HCT116 (cell line): ENCODE measurements around the gene TOMM34.

Experiments
- CTCF ChIP-seq, 3 experiments: fragments of 200-600 bp in 1 of 3; sonication (generic) in 1 of 3; IDR thresholded peaks in 2 of 3; conservative IDR thresholded peaks in 1 of 3; 2 replicates each; pipeline ENCODE4 v1.5.1; 2012 to 2017; ENCODE audit warnings: low read depth in 2 of 3, low read length in 2 of 3, antibody characterized with exemption in 1 of 3, borderline replicate concordance in 1 of 3, control low read depth in 1 of 3, mild to moderate bottlenecking in 1 of 3, mixed read lengths in 1 of 3, mixed run types in 1 of 3, moderate library complexity in 1 of 3; ENCODE audit not compliant: insufficient read depth in 1 of 3
- ELF1 ChIP-seq: IDR thresholded peaks from 2 replicates; pipeline ENCODE4 v1.6.1; 2012; ENCODE audit warnings: low read depth, borderline replicate concordance
- EZH2 ChIP-seq: fragments of 200-600 bp; sonication (generic); IDR thresholded peaks from 2 replicates; pipeline ENCODE4 v1.6.1; 2017; ENCODE audit warnings: antibody characterized with exemption, mixed run types
- POLR2AphosphoS5 ChIP-seq: IDR thresholded peaks from 2 replicates; pipeline ENCODE4 v1.6.1; 2011; ENCODE audit warnings: mild to moderate bottlenecking, low read depth, low read length, moderate library complexity
- ZNF274 ChIP-seq: fragments of 200-500 bp; sonication (Bioruptor generic); IDR thresholded peaks from 2 replicates; pipeline ENCODE4 v1.6.1; 2014; ENCODE audit warnings: mild to moderate bottlenecking, low read depth, low read length, inconsistent platforms

GRCh38 chr20:44961870-44962267 lies 1.7 kb upstream of the TOMM34 start:
- TF ChIP-seq CTCF (IDR thresholded peaks at IDR 0.05 in 2 of 3, conservative IDR thresholded peaks at IDR 0.05 in 1 of 3; ENCODE audit: borderline replicate concordance in 1 of 3, insufficient read depth in 1 of 3, low read depth in 2 of 3, low read length in 2 of 3) (no peak), ZNF274 (no peak), EZH2 (no peak), POLR2AphosphoS5 (no peak), ELF1 (no peak)
